Hematopoietic multipotent progenitor cell (in vitro differentiated cells): ENCODE measurements around the gene EGFLAM. TPM values are rescaled to one million over a fixed set of nuclear protein-coding genes. Genes with fewer than 3 reads are reported as not detected.

Experiments used
- DNase-seq, 3 donors: peaks; one replicate each; pipeline ENCODE4 v3.0.0-alpha.2; 2011 to 2015; ENCODE audit warnings: low read depth in 2 of 3, low spot score in 2 of 3
- total RNA-seq: library from RNA; depleted of rRNA; stranded (reverse); fragments of >200 nt; gene quantifications from one replicate; pipeline ENCODE4 v1.2.3, GENCODE V29; 2012

Gene EGFLAM
- under 0.01 TPM for total RNA-seq

DNA sequence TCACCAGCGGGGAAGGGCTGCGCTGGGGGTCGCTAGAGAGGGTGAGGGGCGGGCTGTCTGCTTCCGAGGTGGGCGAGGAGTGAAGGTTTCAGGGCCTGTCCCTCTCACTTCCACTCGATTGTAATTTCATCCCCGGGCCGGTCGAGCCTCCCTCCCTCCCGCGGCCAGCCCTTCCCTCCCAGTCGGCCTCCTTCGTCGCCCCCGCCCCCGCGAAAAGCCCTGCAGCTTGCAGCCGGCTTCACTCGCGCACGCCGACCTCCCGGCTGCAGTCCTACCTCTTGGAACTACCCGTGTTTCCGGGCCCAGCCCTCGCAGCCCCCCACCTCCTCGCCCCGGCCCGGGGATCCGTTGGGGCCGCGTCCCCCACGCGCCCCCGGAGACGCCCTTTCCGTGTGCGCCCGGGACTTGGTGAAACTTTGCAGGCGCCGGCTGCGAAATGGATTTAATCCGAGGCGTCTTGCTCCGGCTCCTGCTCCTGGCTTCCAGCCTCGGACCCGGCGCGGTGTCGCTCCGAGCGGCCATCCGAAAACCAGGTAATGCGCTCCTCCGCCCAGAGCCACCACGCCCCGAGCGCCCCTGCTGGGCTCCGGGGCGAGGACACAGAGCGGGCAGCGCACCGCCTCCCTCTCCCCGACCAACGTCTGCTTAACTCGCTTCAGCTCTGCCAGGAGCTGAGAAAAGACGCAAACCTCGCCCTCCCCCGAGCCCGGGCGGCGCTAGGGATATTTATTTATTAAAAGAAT is at the start of gene EGFLAM:
Gene EGFLAM (plus strand): TSS at position 241 of the 743 bp plus-strand sequence. CDS start 196 bp downstream, at position 437.
- DNase-seq, result peak in 2 of 3 donors; percentile 30 to 56

DNA sequence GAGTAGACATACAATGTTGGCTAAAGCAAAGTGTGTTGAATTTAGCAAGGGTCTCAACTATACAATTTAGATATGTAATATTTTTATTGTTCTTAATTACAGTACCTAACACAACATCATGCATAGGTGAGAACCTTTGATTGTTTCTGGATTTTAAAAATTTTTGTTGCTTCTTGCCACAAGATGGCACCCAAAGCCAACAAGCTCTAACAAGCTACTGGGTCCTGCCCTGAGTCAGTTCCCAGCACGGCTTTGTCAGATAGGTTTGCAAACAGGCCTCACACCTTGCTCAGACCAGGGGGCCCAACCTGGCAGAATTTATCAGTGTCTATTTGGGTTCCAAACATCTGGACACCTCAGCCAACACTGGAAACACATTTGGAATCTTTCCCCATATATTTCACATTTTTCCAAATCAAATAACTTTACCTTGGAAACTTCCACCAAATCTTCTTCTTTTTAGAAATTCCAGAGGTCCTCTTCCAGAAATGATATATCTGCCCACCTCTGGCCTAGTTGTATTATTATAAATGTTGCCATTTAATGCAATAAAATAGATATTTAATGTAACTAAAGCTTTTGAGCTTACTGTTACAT is 49.5 kb upstream of the EGFLAM start:
- peak in 2 of 3 donors; percentile 21 to 48 for DNase-seq

DNA sequence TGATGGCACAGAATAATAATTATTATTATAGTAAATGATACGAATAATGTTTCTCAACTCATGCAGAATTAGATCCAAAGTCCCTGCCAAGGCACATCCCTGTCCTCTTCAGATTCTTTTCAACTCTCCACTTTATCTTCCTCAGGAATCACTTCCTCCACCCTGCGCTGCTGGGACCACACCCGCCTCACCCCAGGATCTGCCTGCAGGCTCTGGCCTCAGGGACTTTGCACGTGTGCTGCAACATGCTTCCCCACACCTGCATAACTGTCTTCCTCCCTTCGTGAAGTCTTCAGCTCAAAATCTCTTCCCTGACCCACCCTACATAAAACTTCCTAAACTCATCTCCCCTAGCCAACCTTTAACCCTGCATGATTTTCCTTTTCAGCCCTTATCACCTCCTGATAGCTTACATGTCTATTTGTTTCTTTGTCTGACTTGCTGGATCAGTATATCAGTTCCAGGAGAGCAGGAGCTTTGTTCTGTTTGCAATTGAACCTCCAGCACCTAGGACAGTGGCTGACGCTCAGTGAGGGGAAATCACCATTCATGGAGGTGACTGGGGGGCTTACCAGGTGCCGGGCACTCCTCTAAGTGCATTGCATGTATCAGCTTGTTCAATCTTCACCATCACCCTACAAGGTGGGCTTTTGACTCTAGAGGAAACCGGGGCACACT is 47.5 kb upstream of the EGFLAM start:
- no peak for DNase-seq

DNA sequence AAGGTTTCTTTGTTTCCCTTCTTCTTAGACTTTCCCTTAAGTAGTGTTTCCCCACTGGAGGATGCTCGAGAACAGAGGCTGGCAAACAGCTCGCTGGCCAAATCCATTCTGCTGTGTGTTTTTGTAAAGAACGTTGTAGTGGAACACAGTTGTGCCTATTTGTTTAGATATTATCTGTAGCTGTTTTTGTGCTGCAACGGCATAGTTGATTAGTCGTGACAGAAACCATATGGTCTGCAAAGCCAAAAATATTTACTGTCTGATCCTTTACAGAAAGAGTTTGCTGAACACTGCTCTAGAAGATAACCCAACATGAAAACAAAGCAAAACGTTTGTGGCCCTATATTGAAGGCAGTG is 47.0 kb upstream of the EGFLAM start:
- no peak for DNase-seq

DNA sequence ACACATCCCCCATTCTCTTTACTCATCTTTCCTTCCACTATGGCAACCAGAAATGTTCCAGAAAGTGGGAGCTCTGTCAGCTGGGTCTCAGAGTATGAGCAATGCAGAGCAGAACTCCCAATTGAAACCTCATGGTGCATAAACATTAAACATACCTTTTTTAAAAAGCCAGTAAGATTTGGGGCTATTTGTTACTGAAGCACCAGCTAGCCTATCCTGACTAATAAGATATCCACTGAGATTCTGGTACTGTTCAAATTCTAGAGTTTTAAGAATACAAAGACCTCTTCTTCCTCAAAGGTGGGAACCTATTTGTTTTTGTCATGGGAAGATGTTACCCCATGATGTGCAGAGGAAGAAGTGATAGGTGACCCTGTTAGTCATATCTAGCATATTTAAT is 46.1 kb upstream of the EGFLAM start:
- no peak for DNase-seq

DNA sequence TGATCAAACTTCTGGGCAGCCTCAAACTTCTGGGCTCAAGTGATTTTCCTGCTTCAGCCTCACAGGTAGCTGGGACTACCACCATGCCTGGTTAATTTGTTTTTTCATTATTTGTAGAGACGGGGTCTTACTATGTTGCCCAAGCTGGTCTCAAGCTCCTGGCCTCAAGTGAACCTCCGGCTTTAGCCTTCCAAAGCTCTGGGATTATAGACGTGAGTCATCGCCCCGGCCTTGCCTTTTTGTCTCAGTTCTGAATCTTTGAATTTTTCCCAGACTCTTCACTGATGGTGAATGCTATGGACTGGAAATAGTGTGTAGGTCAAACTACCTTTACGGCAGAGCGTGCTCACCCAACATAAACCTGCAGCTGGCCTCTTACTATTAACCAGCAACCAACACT is 32.3 kb upstream of the EGFLAM start:
- no peak for DNase-seq

DNA sequence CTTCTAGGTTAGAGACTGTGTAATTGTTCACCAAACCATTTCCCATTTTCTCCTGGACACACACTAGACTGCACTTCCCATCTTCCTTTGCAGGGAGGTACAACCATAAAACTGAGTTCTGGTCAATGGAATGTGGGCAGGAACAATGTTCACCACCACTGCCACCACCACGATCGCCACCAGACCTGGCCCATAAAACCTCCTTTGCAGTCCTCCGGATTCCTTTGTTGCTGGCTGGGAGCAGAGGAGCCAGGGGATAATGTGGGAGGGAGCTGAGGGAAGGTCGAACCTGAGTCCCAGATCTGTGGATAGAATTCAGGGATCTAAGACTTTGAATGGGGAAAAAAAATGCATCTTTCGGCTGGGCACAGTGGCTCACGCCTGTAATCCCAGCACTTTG is 29.4 kb upstream of the EGFLAM start:
- no peak for DNase-seq

DNA sequence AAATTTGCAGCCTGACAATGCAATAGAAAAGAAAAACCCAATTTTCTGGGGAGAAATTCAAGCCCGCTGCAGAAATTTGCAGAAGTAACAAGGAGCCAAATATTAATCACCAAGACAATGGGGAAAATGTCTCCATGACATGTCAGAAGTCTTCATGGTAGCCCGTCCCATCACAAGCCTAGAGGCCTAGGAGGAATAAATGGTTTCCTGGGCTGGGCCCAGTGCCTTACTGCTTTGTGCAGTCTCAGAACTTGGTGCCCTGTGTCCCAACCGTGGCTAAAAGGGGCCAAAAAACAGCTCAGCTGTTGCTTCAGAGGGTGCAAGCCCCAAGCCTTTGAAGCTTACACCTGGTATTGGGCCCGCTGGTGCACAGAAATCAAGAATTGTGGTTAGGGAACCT is 23.6 kb upstream of the EGFLAM start:
- DNase-seq, result no peak

DNA sequence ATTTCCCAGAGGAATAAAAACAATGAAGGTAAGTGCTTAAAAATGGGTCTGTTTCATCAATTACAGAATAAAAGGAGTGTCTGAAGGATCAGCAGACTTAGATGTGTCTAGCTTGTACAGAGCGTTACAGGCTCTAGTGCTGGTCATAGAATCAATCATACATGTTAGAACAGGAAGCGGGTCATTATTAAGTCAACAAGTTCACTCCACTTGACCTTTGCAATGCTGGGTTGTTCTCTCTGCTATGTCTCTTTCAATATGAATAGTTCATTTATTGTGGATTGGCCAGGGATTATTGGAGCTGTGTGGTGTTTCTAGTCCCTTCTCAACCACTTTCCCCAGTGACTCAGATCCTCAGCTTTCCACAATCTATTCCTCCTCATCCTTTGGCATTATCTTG is 20.7 kb upstream of the EGFLAM start:
- DNase-seq, result no peak

DNA sequence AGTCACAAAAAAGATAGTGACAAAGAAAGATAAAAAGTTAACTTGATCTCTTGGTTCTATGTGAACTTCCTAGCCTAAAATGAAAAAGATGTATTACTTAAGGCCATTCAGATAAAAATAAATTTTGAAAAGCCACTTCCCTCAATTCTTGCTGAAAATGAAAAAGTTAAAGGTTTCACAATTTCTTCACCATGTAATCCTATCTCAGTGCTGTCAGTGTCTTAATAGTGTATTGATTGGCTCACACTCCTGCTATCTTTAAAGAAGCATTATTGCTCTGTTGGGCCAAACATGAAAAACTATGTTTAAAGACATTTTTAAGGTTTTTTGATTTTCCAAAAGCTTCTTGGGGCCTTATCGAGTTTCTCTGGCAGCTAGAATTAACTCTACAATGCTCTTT is 18.1 kb upstream of the EGFLAM start:
- DNase-seq, result no peak

DNA sequence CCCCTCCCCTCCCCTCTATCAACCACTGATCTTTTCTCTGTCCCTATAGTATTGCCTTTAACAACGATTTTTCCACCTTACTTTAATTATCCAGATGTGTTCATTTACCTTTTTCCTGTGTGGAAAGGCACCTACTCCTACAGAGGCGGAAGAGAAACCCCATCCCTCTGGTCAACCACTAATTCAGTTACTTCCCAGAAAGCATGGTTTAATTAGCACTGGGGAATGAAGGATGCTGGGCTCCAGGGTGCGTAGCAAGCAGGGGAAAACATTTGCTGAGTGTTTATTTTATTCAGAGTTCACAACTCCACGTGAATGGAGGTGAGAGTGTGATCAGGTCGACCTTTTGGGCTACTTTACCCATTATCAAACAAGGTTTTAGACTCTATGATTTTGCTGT is 16.7 kb upstream of the EGFLAM start:
- no peak for DNase-seq

DNA sequence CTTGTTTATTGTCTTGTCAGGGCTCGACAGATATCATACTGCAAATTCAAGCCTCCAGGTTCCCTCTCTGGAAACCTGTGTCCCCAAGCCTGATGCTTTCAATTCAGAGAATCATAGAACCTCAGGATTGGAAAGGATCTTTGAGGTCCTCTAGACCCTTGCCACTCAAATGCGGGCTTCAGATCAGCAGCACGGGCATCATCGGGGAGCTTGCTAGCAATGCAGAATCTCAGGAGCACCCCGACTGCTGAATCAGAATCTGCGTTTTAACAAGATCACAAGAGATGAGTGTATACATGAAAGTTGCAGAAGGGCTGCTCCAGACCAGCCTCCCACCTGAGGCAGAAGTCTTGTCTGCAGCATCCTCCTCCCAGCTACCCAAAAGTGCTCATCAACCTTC is 13.1 kb upstream of the EGFLAM start:
- DNase-seq, result no peak

DNA sequence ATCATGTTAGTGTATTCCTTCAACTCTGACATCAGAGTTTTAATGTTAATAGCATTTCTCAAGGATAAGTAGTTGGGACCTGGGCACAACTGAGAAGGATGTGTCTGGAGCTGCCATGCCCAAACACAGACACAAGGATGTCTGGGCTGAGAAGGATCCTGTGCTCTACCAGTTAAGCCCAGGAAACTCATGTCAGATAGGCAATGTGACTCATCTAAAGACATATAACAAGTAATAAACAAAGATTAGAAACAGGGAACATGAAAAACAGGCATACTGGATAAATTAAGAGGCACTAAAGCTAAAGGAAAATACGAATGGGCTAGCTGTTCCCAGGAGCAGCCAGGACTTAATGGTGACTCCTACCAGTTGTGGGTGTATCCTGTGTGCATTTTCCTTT is 9.1 kb upstream of the EGFLAM start:
- DNase-seq, result no peak

DNA sequence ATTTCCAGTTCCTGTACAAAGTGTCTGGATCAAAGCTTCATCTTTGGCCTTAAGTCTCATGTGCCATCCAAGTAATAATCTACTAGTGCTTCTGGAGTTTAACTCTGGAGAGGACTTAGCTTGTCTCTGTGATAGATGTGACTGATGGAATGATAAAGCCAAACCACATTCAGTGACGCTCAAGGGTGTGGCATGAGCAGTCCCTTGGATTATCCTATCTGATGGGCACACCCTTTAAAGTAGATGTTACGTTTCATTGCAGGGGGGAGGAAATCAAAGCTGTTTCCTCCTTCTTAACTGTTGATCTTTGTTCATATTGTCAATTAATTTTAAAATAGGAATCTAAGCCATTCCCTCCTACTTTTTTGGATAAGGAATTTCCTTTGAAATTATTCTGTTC is 8.5 kb upstream of the EGFLAM start:
- DNase-seq, result no peak

DNA sequence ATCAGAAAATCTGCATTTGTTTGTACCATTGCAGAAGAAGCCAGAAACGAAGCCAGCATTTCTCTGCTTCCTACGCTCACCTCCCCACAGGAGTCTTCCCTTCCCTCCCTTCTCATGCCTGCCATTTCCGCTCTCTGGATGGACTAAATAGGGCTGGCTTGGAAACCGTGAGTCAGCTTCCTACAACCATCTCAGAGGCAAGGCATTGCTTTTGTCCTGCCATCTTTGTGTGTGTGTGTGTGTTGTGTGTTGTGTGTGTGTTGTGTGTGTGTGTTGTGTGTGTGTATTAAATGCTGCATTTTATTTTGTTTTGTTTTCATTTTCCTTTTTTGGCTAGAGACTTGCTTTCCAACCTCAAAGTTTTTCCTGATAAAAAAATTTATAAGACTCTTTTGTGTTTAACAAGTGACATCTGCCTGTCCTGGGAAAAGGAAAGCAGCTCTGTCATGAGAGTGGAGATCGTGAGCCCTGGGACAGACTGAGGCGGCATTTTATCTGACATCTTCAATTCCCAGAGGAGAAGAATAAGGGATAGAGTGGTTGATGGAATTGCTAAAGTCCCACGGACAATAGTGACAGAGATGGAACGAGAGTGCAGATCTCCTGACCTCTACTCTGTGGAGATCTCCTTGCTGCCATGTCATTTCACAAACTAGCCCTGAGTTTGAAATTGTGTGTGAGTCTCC is 7.5 kb upstream of the EGFLAM start:
- DNase-seq, result no peak

DNA sequence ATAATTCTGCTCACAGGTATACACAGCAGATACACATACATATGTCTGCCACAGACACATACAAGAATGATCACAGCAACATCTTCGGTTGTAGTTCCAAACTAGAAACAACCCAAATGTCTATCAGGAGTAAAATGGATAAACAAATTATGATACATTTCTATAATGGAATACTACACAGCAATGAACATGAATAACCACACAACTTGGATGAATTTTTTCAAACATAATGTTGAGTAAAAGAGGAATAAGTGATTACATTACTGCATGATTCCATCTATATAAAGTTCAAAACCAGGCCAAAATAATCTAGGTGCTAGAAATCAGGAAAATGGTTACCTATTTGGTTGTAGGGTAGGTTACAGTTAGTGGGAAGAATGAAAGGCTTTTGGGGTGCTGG is 4.6 kb upstream of the EGFLAM start:
- no peak for DNase-seq

DNA sequence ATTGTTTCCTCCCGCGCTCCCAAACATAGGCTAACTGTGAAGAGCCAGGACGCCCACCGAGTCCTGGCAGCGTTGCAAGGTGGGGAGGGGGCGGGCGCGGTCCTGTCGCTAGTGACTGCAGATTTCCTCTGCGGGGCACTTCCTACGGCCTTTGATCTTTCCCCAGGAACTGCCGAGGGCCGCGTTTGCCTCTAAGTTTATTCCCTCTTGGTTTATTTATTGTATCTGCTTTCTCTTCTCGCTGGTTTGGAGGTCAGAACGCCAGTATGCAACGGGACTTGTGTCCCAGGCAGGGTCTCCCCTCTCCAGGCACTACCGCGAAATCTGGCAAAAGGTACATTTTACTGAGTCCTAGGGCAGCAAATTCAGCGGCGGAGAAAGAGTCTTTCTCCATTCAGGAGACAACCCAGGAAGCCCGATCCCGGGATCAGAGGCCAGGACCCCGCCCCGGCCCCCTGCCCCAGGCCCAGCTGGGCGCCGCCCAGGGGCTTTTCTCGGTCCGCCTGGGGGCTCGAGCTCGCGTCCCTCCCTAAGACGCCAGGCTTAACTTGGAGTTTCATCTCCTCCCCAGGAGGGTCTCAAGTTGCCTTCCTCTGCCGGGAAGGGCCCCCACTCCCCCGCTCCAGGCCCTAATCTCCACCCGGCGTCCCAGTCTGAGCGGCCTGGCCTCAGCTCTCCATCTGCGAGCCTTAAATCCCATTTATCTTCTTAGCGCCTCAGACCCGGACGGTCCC is 884 bp upstream of the EGFLAM start:
- DNase-seq, result no peak

DNA sequence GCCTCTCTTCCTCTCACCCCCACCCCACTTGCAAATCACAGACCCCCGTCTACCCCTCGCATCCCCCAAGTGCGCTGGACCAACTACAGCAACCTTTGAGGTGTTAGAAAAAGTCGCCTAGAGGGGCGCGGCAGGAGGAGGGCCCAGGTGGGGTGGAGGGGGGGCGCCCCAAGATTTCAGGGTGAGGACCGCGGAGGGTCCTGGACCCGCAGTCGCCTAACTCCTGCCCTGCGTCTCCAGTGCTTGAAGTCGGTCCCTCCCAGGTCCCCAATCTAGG is 379 bp upstream of the EGFLAM start:
- no peak for DNase-seq

DNA sequence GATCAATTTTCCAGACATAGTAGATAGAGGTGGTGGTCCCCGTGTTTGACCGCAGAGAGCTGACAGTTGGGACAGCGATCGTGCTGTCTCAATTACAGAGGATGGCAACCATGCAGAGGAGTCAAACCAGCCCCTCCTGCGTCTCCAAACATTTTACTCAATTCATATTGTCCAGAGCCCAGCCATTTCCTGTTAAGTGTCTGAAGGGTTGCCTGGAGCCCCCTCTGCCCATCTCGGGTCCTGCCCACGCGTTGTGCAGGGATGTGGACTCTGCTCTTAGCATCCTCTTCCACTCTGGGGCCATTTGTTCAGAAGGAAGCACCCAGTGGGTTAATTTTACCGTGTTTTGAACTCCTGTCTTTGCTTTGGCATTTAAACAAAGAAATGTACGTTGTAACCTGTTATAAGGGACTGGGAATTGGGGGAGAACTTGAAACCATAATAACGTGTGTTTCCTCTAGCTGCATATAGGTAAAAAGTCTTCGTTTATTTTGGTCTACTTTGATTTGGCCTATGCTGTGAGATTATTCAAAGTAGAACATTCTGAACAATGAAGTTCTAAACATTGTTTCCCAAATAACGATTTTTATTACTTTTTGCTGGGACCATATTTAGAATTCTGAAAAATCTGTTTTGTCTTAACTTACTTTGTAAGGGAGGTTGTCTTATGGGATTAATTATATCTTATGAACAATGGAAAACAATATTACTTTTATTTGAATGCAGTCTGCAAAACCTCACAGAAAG is 876 bp downstream of the EGFLAM start:
- no peak for DNase-seq

DNA sequence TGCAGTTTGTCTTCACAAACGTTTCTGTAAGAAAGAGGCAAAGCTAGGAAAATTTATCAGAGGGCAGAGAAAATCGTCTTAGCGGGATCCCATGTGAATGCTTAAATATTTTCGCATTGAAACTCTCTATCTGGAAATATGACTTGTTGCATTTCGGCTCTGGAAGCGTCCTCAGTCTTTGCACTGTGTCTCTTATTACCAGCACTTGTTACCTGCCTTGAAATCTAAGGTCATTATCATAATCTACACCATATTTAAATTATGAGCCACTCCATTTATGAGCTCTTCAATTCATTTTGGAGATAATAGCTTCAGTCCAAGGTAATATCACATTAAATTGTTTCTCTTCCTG is 1.4 kb downstream of the EGFLAM start:
- DNase-seq, result no peak

DNA sequence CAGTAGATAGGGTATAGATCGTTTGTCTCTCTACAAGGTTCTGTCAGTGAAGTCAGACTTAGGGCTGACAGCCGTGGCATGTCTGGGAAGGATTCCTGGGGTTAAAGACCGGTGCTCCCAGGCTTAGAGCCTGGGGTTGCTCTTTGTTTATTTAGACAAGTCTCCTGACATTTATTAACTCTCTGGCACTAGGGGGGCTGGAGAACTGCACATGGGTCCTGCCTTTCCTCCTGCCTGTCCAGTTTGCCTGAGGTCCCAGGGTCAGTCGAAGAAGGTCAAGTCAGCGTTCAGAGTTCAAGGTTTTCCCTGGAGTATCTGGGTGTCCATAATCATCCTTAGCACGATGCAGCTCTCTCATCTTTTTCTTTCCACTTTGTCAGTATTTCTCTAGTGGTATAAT is 5.6 kb downstream of the EGFLAM start:
- DNase-seq, result no peak
